GM18505 (cell line): Measurements from ENCODE around the gene ABLIM2.

Experiments used
- ATAC-seq: cut with Tn5 transposase; IDR thresholded peaks from one replicate; pipeline ENCODE4 v1.9.1; 2021; ENCODE audit not compliant: unreplicated experiment
- POLR2A ChIP-seq: IDR thresholded peaks from 4 replicates; pipeline ENCODE4 v1.6.1; 2011; ENCODE audit warnings: borderline replicate concordance; ENCODE audit not compliant: insufficient read depth, insufficient read length; ENCODE audit errors: extremely low read depth

ABLIM2 gene

DNA sequence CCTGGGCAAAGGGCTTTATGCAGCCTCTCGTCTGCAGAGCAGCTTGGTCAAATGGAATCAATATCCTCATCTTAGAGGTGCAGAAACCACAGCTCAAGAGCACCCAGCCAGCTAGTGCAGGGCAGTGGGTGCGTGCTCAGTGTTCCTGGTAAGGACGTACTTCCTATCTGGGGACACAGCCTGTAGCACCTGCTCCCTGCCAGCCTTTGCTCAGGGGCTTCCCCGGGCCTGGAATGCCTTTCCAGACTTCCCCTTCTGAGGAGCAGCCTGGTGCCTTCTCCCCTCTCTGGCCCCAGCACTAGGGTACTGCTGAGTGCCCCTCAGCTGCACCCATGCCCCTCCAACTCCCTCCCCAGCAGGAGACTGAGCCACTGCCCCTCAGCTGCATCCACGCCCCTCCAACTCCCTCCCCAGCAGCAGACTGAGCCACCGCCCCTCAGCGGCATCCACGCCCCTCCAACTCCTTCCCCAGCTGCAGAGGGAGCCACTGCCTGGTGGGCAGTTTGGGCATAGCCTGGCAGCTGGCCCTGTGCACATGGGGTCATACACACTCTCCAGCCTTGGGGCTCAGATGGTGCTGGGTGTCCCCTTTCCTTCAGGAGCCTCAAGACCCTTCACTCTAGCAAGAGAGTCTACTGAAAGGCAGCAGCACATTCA is 176.7 kb downstream of the ABLIM2 start:
- TF ChIP-seq POLR2A: no peak
- ATAC-seq: no peak

DNA sequence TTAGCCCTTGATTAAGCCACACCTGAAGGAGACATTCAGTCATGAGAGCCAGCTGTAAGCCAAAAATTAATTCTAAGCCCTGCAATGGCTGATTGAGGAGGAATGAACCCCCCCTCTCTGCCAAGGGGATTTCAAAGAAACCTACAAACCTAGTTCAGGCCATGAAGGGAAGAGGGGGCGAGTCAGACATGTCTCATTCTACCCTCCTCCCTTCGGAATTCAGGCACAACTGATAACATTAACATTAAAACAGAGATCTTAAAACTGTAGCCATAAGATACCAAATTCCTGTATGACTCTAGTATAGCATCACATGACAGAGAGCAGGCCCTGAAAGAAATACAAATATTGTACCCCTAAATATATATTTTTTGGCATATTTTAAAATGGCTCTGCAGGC is 178.6 kb downstream of the ABLIM2 start:
- no peak for TF ChIP-seq POLR2A
- no peak for ATAC-seq

DNA sequence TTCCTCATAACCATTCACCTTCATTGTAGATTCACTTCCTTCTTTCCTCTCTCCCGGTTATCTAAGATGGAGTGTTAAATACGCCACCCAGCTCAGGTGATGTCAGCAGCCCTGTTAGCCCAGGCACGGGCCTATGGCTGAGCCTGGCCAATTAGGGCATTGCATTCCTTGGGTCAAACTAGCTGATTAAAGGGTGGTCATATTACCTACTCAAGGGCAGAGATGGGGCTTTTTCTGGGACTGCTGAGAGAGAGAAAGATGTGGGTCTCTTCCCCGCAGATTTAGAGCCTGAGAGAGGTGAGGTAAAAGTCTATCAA is 179.0 kb downstream of the ABLIM2 start:
- ATAC-seq: no peak
- TF ChIP-seq POLR2A: no peak

DNA sequence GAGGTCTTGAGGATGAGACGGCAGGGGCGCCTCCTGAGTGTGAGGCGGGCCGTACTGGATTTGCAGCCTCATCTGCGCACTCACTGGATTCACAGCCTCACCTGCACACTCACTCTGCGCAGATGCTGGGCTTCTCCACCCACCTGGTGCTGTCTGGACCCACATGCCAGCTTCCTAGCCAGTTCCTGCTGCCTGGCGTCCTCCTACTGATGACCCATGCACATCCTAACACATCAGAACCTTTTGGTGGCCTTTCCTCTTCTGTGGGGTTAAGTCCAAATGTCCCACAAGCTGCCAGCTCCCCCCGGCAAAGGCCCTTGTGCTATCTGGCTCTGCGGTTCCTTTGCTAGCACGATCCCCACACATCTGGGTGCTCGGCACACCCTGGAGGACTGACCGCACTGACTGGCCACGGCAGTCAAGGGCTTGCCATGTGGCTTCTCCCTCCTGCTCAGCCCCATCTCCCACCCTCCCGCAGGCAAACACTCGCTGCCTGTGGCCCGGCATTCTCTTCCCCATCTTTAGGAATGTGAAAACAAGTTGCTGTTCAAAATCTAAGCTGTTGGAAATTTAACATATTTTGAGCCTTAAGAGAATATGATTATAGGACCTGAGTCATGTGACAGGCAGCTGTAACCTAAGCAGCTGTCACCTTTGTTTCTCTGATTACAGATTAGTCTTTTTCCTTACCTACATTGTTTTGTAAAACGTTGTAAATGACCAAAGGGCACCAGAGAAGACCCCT is 179.5 kb downstream of the ABLIM2 start:
- no peak for TF ChIP-seq POLR2A
- ATAC-seq: no peak

DNA sequence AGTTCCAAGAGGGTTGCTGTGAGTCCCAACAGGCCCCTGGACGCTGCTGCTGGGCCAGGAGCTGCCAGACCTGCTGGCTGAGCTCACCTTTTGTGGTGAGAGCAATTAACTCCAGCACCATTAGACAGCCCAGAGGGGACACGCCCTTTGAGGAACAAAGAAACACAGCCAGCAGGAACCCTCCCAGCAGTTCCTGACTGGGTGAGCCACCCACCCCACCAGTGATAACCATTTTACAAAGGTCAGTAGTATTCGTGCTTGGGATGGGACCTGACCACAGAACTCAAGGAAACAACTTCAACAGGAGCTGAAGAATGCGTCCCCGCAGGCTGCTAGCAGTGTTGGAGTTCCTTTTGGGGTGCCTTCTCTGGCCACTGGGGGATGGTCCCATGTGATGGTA is 180.1 kb downstream of the ABLIM2 start:
- TF ChIP-seq POLR2A: no peak
- no peak for ATAC-seq

DNA sequence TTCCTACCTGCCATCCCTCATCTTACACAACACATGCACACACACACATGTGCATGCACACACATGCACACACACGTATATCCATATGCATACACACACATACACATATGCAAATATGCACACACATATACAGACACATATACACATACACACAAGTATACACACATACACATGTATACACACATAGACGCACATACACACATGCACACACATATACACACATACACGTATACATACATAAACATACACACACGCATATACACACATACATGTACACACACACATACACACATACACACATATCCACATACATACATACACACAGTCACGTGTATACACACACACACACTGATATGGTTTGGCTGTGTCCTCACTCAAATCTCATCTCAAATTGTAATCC is 182.0 kb downstream of the ABLIM2 start:
- no peak for TF ChIP-seq POLR2A
- ATAC-seq: no peak

DNA sequence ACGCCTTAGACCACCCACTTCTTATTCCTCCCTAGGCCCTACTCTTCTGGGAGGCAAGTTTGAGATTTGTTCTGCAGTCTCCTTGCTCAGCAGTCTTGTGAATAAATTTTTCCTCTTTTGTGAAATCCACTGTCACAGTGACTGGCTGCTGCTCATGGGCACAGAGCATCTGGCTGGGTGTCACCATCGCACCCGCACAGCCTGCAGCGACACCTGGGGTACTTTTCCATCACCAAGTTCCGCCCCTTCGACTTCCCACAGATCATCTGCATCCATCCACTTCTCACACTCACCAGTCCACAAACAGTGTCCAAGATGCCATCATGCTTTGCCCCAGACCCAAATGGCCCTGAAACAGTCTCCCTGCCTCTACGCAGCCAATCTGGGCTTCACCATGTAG is 182.6 kb downstream of the ABLIM2 start:
- TF ChIP-seq POLR2A: no peak
- no peak for ATAC-seq

DNA sequence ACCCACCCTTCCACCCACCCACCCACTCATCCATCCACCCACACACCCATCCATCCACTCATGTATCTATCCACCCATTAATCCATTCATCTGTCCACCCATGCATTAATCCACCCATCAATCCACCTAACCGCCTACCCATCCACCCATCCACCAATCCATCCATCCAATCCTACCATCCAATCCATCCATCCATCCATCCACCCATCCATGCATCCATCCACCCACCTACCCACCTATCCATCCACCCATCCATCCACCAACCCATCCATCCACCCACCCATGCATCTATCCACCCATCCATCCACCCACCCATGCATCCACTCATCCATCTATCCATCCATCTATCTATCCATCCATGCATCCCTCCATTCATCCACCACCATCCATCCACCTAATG is 184.2 kb downstream of the ABLIM2 start:
- no peak for TF ChIP-seq POLR2A
- ATAC-seq: no peak

DNA sequence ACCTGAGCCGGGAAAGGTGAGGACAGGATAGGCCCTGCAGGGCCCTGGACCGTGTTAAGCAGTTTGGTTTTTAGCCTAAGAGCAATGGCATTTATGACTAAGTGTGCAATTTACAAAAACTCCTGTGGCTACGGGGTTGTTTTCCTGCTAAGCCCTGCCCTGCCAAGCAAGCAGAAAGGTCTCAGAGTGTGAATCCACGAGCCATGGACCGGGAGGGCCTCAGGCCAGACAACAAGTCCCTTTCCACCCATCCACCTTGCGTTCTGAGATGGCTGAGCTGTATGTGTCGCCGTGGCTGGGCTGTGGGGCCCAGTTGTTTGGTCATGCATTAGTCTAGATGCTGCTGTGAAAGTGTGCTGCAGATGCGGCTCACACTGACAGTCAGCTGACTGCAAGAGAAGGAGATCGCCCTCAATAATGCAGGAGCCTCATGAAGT is 185.1 kb downstream of the ABLIM2 start:
- TF ChIP-seq POLR2A: no peak
- no peak for ATAC-seq

DNA sequence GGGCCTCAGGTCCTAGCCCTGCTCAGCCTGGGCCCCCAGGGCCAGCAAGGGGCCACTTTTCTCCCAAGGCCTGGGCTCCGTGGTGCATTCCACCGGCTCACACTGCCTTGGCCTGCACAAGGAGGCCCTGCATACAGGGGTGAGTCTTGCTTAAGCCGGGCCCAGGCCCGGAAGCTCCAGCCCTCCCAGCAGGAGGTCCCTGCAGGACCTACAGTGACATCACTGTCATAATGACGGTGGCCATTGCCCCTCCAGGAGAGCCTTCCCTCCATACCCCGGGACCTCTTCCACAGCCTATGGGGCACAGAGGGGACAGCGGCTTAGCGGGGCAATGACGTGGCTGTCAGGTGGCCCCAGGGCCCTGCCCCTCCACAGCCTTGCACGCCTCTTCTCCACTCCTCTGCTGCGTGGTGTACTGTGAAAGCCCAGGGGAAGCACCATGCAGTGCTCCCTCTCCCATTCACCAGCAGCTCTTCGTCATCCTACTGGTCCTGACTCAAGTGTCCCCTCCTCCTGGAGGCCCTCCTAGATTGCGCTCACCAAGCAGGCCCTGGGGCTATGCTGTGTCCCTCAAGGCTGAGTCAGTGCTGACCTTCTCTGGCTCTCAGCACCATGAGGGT is 186.6 kb downstream of the ABLIM2 start:
- ATAC-seq: no peak

DNA sequence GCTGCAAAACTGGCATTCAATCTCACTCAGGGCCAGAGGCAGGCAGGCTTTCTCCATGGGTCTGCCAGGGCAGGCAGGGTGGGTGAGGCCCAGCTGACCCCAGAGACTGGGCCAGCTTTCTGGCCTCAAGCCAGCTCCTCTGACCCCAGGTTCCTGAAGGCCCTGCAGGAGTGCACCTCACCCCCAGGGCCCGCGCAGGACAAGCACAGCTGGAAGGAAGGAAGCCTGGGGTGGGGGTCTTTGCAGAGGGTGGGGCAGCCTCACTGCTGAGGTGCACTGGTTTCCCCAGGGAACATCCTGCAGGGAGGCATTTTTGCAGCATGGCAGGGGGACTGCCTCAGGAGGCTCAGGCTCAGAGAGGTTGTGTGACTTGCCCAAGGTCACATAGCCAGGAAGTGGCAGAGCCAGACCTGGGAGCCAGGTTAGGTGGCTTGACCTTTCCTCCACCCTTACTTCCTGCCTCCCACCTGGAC is 187.4 kb downstream of the ABLIM2 start:
- no peak for ATAC-seq

More for the DNA sequence above, 186.6 kb downstream of the ABLIM2 start:
- TF ChIP-seq POLR2A: no peak

DNA sequence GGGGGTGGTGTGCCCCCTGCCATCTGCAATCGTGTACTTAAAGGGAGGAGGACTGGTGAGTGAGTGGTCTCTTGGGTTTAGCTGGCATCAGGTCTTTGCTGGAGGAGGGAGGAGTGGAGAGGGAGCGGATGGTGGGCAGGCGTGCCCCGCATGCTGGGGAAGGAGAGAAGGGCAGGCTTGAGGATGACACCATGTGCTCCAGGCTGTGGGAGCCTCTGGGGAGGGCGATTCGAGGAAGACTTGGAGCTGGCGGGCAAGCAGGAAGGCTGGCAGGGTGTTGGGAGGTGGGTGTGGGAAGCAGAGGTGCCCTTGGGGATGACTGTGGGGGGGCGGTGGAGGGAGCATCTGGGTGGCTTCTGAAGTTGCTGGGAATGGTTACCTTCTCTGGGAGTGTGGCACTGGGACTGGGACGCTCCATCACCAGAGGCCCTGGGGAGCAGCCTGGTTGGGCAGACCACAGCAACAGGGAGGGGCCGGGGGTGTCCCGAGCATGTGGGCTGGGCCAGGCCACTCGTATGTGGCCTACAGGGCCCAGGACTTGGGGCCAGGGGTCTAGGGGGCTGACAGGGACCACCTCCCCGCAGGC is 188.2 kb downstream of the ABLIM2 start:
- no peak for TF ChIP-seq POLR2A
- no peak for ATAC-seq

More for the DNA sequence above, 187.4 kb downstream of the ABLIM2 start:
- TF ChIP-seq POLR2A: no peak

DNA sequence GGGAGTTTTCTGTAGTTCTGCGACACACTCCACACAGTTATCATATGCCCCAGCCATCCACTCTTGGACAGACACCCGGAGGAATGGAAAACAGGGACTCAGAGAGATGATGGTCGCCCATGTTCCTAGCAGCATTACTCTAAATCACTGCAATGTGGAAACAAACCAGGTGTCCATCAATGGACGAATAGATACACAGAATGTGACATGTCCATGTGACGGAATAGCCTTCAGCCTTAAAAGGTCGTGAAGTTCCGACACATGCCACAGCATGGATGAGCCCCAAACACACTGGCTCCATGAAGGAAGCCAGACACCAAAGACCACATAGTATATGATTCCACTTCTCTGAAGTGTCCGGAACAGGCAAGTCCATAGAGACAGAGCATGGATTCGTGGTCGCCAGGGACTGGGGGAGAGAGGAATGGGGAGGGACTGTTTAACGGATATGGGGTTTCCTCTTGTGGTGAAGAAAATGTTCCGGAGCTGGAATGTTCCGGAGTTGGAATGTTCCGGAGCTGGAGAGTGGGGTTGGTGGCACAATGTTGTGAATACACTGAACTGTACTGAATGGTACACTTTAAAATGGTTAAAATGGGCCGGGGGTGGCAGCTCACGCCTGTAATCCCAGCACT is 190.2 kb downstream of the ABLIM2 start:
- no peak for TF ChIP-seq POLR2A
- no peak for ATAC-seq

DNA sequence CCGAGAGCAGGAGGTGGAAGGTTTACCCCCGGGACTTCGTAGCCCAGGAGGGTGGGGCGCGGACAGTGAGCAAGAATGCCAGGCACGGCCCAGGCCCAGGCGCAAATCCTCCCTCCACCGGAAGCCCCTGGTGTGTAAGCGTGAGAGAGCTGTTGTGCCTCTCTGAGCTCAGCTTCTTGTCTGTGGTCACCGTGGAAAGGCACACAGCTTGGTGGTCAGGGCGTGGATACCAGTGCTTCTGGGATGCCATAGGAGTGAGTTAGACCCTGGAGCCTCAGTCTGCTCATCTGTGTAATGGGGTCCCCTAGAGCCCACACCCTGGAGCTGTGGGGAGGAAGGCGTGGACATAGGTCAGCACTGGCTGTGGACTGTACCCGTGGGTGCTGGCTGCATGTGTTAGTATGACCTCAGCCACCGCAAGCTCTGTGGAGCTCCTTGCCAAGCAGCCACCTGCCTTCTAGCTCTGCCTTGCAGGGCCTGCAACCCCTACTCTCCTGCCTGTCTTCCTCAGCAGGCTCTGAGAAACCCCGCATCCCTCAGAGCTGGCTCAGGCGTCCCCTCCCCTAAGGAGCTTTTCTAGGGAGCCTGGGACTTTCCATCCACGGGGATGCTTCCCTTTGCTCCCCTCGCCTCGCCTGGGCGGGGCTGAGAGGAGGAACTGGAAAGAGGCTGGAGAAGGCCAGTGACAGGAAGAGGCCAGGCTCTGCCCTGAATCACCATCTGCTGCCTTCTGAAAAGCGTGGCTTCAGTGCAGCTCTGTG is 190.9 kb downstream of the ABLIM2 start:
- no peak for ATAC-seq
- TF ChIP-seq POLR2A: no peak
